22Rv1 (cell line): Measurements from ENCODE around the gene CIB4.

Experiments used
- ZFX ChIP-seq: fragments of 450-650 bp; IDR thresholded peaks from 2 replicates; pipeline ENCODE4 v1.6.1; 2017; ENCODE audit warnings: antibody characterized with exemption, borderline replicate concordance
- TF ChIP-seq, protein P1 (sequence below): fragments of 450-650 bp; IDR thresholded peaks from 2 replicates; pipeline ENCODE4 v1.5.1; 2017; ENCODE audit warnings: mild to moderate bottlenecking

DNA sequence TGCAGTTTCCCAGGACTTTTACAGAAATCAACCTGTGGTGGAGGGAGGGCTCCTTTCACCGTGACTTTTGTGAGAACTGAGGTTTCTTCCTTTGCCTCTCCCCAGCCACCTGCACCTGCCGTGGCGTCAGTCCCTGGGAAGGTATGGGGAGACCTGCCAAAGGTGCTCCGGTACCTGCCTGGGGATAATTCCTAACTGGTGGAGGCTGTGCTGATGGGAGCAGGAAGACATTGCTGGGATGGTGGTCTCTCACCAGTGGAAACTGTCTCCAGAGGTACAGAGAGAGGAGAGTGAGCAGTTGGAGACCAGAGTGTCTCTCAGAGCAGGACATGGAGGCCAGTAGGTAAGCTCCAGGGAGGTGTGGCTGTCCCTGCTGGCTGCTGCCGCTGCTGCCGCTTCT lies 52.6 kb downstream of the CIB4 start:
- TF ChIP-seq, protein P1, sequence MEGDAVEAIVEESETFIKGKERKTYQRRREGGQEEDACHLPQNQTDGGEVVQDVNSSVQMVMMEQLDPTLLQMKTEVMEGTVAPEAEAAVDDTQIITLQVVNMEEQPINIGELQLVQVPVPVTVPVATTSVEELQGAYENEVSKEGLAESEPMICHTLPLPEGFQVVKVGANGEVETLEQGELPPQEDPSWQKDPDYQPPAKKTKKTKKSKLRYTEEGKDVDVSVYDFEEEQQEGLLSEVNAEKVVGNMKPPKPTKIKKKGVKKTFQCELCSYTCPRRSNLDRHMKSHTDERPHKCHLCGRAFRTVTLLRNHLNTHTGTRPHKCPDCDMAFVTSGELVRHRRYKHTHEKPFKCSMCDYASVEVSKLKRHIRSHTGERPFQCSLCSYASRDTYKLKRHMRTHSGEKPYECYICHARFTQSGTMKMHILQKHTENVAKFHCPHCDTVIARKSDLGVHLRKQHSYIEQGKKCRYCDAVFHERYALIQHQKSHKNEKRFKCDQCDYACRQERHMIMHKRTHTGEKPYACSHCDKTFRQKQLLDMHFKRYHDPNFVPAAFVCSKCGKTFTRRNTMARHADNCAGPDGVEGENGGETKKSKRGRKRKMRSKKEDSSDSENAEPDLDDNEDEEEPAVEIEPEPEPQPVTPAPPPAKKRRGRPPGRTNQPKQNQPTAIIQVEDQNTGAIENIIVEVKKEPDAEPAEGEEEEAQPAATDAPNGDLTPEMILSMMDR, result no peak
- TF ChIP-seq ZFX, result no peak
